Fibroblast of villous mesenchyme (primary cell): ENCODE data around the gene RAPGEF6. TPM values are rescaled to one million over a fixed set of nuclear protein-coding genes. Genes with fewer than 3 reads are reported as not detected.

Experiments
- DNase-seq: peaks from one replicate; pipeline ENCODE4 v3.0.0-alpha.2; 2010; ENCODE audit warnings: low read depth
- H3K4me3 ChIP-seq: 2 replicates; pipeline ENCODE4 v1.5.1; 2011; ENCODE audit warnings: low read depth, mild to moderate bottlenecking, low read length
- total RNA-seq: library from RNA; depleted of rRNA; stranded (reverse); fragments of >200 nt; gene quantifications from 2 replicates; pipeline ENCODE4 v1.2.3, GENCODE V29; 2012
- TF ChIP-seq, protein P1 (sequence below): IDR thresholded peaks from 2 replicates; pipeline ENCODE4 v1.5.1; 2012; ENCODE audit warnings: low read depth, mild to moderate bottlenecking, low read length; ENCODE audit not compliant: insufficient read depth

The RAPGEF6 gene
- total RNA-seq, 1 donor: 21.6 TPM

DNA sequence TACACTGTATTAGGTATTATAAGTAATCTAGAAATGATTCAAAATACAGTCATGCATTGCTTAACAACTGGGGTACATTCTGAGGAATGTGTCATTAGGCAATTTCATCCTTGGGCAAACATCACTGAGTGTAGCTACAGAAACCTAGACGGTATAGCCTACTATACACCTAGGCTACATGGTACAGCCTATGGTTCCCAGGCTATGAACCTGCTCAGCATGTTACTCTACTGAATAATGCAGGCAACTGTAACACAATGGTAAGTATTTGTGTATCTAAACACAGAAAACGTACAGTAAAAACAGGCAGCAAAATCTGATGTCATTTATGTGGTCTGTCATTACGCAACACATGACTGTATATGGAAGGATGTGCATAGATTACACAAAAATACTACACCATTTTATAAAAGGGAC, 96.8 kb downstream of the RAPGEF6 start:
- TF ChIP-seq, protein P1, sequence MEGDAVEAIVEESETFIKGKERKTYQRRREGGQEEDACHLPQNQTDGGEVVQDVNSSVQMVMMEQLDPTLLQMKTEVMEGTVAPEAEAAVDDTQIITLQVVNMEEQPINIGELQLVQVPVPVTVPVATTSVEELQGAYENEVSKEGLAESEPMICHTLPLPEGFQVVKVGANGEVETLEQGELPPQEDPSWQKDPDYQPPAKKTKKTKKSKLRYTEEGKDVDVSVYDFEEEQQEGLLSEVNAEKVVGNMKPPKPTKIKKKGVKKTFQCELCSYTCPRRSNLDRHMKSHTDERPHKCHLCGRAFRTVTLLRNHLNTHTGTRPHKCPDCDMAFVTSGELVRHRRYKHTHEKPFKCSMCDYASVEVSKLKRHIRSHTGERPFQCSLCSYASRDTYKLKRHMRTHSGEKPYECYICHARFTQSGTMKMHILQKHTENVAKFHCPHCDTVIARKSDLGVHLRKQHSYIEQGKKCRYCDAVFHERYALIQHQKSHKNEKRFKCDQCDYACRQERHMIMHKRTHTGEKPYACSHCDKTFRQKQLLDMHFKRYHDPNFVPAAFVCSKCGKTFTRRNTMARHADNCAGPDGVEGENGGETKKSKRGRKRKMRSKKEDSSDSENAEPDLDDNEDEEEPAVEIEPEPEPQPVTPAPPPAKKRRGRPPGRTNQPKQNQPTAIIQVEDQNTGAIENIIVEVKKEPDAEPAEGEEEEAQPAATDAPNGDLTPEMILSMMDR: no peak
- DNase-seq: peak; percentile 70
- no peak overlapping the region for H3K4me3 ChIP-seq

DNA sequence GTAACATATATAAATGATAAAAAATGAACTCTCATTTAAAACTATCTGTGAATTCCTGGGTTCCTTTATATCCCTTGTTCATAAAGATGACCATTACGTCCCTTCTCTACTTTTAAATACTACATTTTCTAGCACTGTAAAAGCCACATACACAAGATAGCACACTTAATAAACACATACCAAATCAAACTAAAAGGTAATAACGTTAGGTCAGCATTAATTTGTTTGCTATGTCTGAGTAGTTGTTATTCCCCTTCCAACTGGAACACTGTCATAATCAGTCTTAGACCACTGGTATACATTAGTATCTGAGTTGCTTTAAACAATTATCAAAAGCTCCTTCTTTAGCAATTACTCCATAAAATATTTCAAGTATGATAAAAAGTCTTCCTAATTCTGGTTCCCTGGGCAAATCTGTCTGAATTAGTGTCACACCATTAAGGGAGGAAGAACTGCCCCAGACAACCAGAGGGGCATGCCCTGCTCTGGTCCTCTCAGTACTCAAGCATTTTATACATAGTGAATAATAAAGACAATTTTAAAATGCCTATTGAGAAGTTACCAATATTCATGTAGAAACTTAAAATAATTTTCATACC, 98.1 kb downstream of the RAPGEF6 start:
- TF ChIP-seq, protein P1: no peak
- no peak for DNase-seq
- H3K4me3 ChIP-seq: no peak overlapping the region

DNA sequence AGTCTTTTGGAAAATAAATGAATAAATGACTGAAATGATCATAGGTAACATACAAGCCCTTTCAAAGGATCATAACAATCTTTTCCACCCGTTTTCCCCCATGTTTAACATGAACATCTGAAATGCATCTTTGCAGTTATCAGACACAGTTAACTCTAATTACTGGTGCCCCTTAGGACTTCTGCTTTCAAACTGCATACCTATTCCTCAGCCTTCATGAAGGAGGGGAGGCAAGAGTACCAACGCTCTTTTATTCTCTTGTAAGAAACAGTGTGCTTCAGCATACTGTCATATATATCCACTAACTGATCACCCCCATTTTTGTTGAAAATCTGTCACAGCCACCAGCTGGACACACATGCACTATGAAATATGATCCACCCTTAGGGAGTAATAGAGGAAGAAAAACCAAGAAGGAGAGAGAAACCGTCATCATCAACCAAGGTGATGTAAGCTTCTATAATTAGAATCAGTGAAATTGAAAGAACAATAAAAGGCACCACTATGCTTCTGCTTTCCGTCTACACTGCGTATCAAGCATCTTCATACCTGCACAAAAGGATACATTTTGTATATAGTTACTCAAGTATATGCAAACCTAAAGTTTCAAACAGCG, 98.7 kb downstream of the RAPGEF6 start:
- H3K4me3 ChIP-seq: no peak overlapping the region

DNA sequence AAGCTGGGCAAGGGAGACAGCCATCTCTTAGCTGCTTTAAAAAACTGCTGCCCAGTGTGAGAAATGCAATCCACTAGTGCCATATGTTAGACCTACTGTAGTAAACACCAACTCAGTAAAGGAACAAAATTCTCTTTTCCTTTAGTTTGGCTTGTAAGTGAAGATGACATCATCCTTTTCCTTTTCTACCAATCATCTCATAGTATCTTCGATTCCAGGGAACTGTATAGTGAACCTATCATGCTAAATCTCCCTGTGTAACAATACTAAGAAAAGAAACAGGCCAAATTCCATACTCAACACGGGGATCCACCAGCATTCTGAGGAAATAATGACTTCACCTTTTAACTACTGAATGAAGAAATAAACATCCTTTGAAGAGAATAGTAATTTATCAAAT, 100.1 kb downstream of the RAPGEF6 start:
- H3K4me3 ChIP-seq: no peak overlapping the region
- no peak for DNase-seq
- TF ChIP-seq, protein P1: no peak

More for the DNA sequence above, 98.7 kb downstream of the RAPGEF6 start:
- DNase-seq: peak; percentile 38
- TF ChIP-seq, protein P1: no peak

DNA sequence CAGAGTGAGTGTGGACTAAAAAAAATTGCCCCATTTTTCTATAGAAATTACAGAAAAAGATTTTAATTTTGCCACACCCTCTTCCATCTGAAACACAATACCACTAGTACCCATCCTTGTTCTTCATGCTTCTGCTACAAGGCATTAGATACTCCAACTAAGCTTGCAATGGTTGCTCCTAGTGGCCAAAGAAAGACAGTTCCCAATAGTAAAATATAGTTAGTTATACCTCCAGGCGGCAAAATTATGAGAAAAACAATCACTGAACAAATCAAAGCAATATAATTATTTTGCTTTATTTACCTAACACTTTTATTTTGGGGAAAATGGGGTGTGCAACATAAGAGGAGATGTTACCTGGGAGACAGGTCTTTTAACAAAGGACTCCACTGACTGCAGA, 101.2 kb downstream of the RAPGEF6 start:
- DNase-seq: no peak
- TF ChIP-seq, protein P1: no peak

DNA sequence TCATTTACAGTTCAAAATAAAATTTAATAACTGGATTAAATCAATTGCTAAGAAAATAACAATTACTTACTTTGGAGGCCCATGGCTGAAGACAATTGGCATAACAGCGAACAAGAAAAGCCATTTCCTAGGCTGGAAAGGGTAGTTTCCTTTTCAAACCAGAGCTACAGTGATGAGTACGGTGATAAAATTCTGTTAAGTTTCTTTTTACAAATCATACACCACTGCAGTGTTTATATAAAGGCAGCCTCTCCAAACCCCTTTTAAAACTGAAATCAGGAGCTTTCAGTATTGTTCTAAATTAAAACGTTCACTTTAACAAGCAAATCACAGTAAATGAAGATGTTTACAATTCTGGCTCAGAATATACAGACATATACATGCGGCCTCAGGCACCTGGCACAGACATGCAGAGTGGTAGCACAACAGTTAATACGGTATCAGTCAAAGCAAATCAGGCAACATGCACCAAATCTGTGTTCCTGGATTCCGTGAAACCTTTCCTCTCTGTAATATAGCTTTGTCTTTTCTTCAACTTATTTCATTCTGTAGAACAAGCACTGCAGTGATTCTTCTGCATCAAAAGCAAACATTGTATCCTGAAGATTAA, 102.9 kb downstream of the RAPGEF6 start:
- DNase-seq: no peak
- TF ChIP-seq, protein P1: no peak
- H3K4me3 ChIP-seq: peak overlapping the region; percentile 7

More for the DNA sequence above, 101.2 kb downstream of the RAPGEF6 start:
- H3K4me3 ChIP-seq: no peak overlapping the region
